Measurements from ENCODE around the gene GPM6B.

GPM6B gene

DNA sequence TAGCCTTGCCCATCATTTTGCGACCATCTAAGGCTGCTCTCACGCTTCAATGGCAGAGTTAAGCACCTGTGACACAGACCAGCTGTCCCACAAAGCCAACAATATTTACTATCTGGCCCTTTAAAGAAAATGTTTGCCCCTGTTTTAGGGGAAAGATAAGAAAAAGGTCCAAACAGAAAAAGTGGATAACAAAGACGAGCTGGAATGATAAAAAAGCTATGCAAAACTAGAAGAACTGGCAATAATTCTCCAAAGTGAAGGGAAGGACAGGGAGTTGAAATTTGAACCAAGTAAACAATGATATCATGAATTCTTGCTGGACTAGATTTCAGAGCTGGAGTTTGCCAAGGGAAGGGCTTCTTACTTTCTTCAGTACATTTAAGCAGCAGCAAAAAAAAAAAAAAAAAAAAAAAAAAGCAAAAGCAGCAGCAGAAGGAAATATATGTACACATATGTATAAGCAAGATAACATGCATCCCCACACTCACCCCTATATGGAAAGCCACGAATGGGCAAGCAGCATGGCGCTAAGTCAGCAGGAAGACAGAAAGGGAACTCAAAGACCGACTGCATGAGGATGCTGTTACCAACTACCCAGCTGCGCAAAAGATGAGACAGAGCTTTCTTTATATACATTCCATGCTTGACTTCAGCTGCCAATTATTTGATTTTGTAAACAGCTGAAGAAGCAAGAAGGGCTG lies 94.9 kb downstream of the GPM6B start:
- Histone ChIP-seq H3K9me3 (ENCODE audit: insufficient read depth, low read length) (no peaks in the 10 kb centered on the region), H3F3A (ENCODE audit: insufficient read depth) (no peaks in the 10 kb centered on the region), H4K20me1 (ENCODE audit: low read depth, low read length) (no peaks in the 10 kb centered on the region), H3K9me2 (replicated peaks; ENCODE audit: insufficient read depth, low read length) (no peaks in the 10 kb centered on the region), H2AFZ (ENCODE audit: low read depth, low read length, severe bottlenecking) (no peak overlapping the region), H3K4me3 (ENCODE audit: insufficient read depth, low read length, poor library complexity, severe bottlenecking) (no peak overlapping the region), H3K27ac (ENCODE audit: low read depth, low read length) (no peak overlapping the region), H3K36me3 (ENCODE audit: low read length) (no peaks in the 10 kb centered on the region), H3K4me2 (ENCODE audit: low read depth, low read length, poor library complexity, severe bottlenecking) (no peak overlapping the region), H3K27me3 (ENCODE audit: low read length) (no peaks in the 10 kb centered on the region), H3K79me2 (ENCODE audit: insufficient read depth, low read length) (peaks cover 54% of the 10 kb centered on the region), H3K9ac (ENCODE audit: low read length) (no peak overlapping the region)
- no peak for TF ChIP-seq EZH2phosphoT487 (conservative IDR thresholded peaks at IDR 0.05; ENCODE audit: low read length)

DNA sequence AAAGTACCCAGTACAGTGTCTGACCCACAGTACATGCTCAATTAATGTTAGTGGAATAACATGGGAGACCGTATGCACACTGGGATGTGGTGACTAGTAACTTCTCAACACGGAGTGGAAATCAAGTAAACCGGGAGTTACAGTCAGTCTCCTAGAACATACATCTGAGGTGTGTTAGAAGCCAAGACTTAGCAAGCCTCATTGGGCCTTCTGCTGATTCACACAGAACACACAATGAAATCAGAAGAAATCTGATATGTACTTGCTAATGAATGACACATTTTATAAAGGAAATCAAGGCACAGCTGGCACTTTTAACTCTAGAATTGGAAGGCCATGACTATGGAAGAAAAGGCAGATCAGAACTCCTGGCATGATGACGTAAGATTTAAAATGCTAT lies 95.5 kb downstream of the GPM6B start:
- H3K9me3 ChIP-seq (ENCODE audit: insufficient read depth, low read length), result no peaks in the 10 kb centered on the region
- 0 out of 2 replicates have a peak, but pooled peaks cover 1% of the 10 kb centered on the region for H3K36me3 ChIP-seq (ENCODE audit: low read length)
- H4K20me1 ChIP-seq (ENCODE audit: low read depth, low read length), result no peaks in the 10 kb centered on the region
- no peak overlapping the region for H3K4me2 ChIP-seq (ENCODE audit: low read depth, low read length, poor library complexity, severe bottlenecking)
- H3K27ac ChIP-seq (ENCODE audit: low read depth, low read length), result no peak overlapping the region
- TF ChIP-seq EZH2phosphoT487 (conservative IDR thresholded peaks at IDR 0.05; ENCODE audit: low read length), result no peak
- TF ChIP-seq, protein P1, sequence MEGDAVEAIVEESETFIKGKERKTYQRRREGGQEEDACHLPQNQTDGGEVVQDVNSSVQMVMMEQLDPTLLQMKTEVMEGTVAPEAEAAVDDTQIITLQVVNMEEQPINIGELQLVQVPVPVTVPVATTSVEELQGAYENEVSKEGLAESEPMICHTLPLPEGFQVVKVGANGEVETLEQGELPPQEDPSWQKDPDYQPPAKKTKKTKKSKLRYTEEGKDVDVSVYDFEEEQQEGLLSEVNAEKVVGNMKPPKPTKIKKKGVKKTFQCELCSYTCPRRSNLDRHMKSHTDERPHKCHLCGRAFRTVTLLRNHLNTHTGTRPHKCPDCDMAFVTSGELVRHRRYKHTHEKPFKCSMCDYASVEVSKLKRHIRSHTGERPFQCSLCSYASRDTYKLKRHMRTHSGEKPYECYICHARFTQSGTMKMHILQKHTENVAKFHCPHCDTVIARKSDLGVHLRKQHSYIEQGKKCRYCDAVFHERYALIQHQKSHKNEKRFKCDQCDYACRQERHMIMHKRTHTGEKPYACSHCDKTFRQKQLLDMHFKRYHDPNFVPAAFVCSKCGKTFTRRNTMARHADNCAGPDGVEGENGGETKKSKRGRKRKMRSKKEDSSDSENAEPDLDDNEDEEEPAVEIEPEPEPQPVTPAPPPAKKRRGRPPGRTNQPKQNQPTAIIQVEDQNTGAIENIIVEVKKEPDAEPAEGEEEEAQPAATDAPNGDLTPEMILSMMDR (IDR thresholded peaks at IDR 0.05; ENCODE audit: insufficient read depth, low read length, poor library complexity, severe bottlenecking), result no peak
- no peak overlapping the region for H3K4me3 ChIP-seq (ENCODE audit: insufficient read depth, low read length, poor library complexity, severe bottlenecking)
- no peaks in the 10 kb centered on the region for H3F3A ChIP-seq (ENCODE audit: insufficient read depth)
- no peaks in the 10 kb centered on the region for H3K27me3 ChIP-seq (ENCODE audit: low read length)
- H3K9ac ChIP-seq (ENCODE audit: low read length), result no peak overlapping the region
- H2AFZ ChIP-seq (ENCODE audit: low read depth, low read length, severe bottlenecking), result no peak overlapping the region
- no peaks in the 10 kb centered on the region for H3K9me2 ChIP-seq (replicated peaks; ENCODE audit: insufficient read depth, low read length)
- H3K79me2 ChIP-seq (ENCODE audit: insufficient read depth, low read length), result peaks cover 54% of the 10 kb centered on the region
